GM12878 (cell line): Measurements from ENCODE around the gene SNX22. TPM values are rescaled to one million over a fixed set of nuclear protein-coding genes. Genes with fewer than 3 reads are reported as not detected.

Experiments used
- ATF2 ChIP-seq: IDR thresholded peaks from 2 replicates; pipeline ENCODE4 v1.6.1; 2012; ENCODE audit warnings: low read length, inconsistent platforms
- BCLAF1 ChIP-seq: fragments of 450-650 bp; IDR thresholded peaks from 2 replicates; pipeline ENCODE4 v1.6.1; 2017; ENCODE audit warnings: antibody characterized with exemption, mild to moderate bottlenecking, moderate library complexity
- BHLHE40 ChIP-seq, 2 experiments: fragments of 450-650 bp in 1 of 2; IDR thresholded peaks; 2 replicates each; pipeline ENCODE4 v1.6.1; 2011 to 2017; ENCODE audit warnings: low read depth in 2 of 2, borderline replicate concordance in 1 of 2, improper control_type of control experiment in 1 of 2, low read length in 1 of 2, mild to moderate bottlenecking in 1 of 2
- CEBPZ ChIP-seq: fragments of 150-350 bp; IDR thresholded peaks from 2 replicates; pipeline ENCODE4 v1.6.1; 2016; ENCODE audit warnings: low read depth, low read length
- DPF2 ChIP-seq: fragments of 450-650 bp; IDR thresholded peaks from 2 replicates; pipeline ENCODE4 v1.6.1; 2017; ENCODE audit warnings: mild to moderate bottlenecking
- E2F4 ChIP-seq: IDR thresholded peaks from 2 replicates; pipeline ENCODE4 v1.6.1; 2012; ENCODE audit warnings: low read depth, low read length, improper control_type of control experiment
- EED ChIP-seq: sonication (generic); IDR thresholded peaks from 2 replicates; pipeline ENCODE4 v1.6.1; 2016; ENCODE audit warnings: antibody characterized with exemption, low read depth
- GABPA ChIP-seq: IDR thresholded peaks from 2 replicates; pipeline ENCODE4 v1.6.1; 2014; ENCODE audit warnings: antibody characterized with exemption, low read depth, mild to moderate bottlenecking, inconsistent platforms
- IKZF1 ChIP-seq: fragments of 450-650 bp; conservative IDR thresholded peaks from 2 replicates; pipeline ENCODE4 v1.6.1; 2017; ENCODE audit warnings: antibody characterized with exemption, mild to moderate bottlenecking
- NFIC ChIP-seq: IDR thresholded peaks from 2 replicates; pipeline ENCODE4 v1.6.1; 2012; ENCODE audit warnings: low read depth, mild to moderate bottlenecking, inconsistent platforms, low read length, moderate library complexity
- NFYB ChIP-seq: IDR thresholded peaks from 2 replicates; pipeline ENCODE4 v1.6.1; 2011; ENCODE audit warnings: low read depth, mild to moderate bottlenecking, low read length, improper control_type of control experiment, moderate library complexity; ENCODE audit not compliant: insufficient read depth
- PBX3 ChIP-seq: IDR thresholded peaks from 2 replicates; pipeline ENCODE4 v1.6.1; 2011; ENCODE audit warnings: mild to moderate bottlenecking, low read depth, low read length, moderate library complexity; ENCODE audit not compliant: insufficient replicate concordance
- POLR2AphosphoS5 ChIP-seq: IDR thresholded peaks from 2 replicates; pipeline ENCODE4 v1.6.1; 2011; ENCODE audit warnings: mild to moderate bottlenecking, low read length, inconsistent platforms
- RB1 ChIP-seq: fragments of 450-650 bp; formaldehyde crosslinking; IDR thresholded peaks from 2 replicates; pipeline ENCODE4 v1.6.1; 2017; ENCODE audit warnings: mild to moderate bottlenecking, borderline replicate concordance
- RCOR1 ChIP-seq: conservative IDR thresholded peaks from 2 replicates; pipeline ENCODE4 v1.6.1; 2012; ENCODE audit warnings: low read depth, low read length, improper control_type of control experiment
- SP1 ChIP-seq: IDR thresholded peaks from one replicate; pipeline ENCODE4 v1.6.1; 2011; ENCODE audit warnings: low read depth, low read length
- ZBTB33 ChIP-seq: fragments of 450-650 bp; IDR thresholded peaks from 2 replicates; pipeline ENCODE4 v1.6.1; 2017; ENCODE audit warnings: mild to moderate bottlenecking
- polyA plus RNA-seq, 11 experiments: library from polyadenylated mRNA; depleted of rRNA in 4 of 11; unstranded in 6 of 11; stranded (reverse) in 5 of 11; fragments of >200 nt; fragmentation: Nextera tagmentation in 4 of 11; fragmentation: Illumina TruSeq in 1 of 11; extraction: Ambion mirVana in 4 of 11; extraction: Trizol in 1 of 11; gene quantifications; 1 replicate in 1 of 11; 2 replicates in 10 of 11; pipeline versions ENCODE4 v1.2.1 to v1.2.3, GENCODE V29; 2011 to 2016; ENCODE audit warnings: inconsistent platforms in 2 of 11, missing spikeins in 2 of 11, low read depth in 1 of 11
- total RNA-seq, 4 experiments: library from RNA; depleted of rRNA in 3 of 4; stranded (reverse); fragments of >200 nt in 3 of 4; fragmentation: Illumina TruSeq in 1 of 4; extraction: Trizol in 1 of 4; gene quantifications; 2 replicates each; pipeline versions ENCODE4 v1.2.1 to v1.2.3, GENCODE V29; 2013 to 2021

The SNX22 gene
- total and polyA plus RNA-seq, 10 of the 15 experiments (the other 5 are each of a cell fraction or from before 2014, with no cell fraction given): 4.4 to 29.0 (median 8.7) TPM

- TF ChIP-seq PBX3: no peak
- TF ChIP-seq ZBTB33: no peak
- no peak for TF ChIP-seq ATF2
- TF ChIP-seq EED: no peak
- peak; percentile 58; the same call in 1 of the 2 replicates for TF ChIP-seq RB1
- TF ChIP-seq CEBPZ: no peak
- TF ChIP-seq SP1: peak; percentile 89
- peak; percentile 87 for TF ChIP-seq IKZF1
- TF ChIP-seq E2F4: no peak
- peak; percentile 83 for TF ChIP-seq GABPA
- TF ChIP-seq DPF2: peak; percentile 72; the same call in 1 of the 2 replicates
- peak; percentile 82; the same call in 1 of the 2 replicates for TF ChIP-seq NFYB
- TF ChIP-seq POLR2AphosphoS5: peak; percentile 98
- TF ChIP-seq BCLAF1: peak; percentile 91
- no peak for TF ChIP-seq RCOR1
- no peak for TF ChIP-seq NFIC
- TF ChIP-seq BHLHE40 (IDR thresholded peaks at IDR 0.05; ENCODE audit: borderline replicate concordance in 1 of 2, low read depth in 2 of 2, low read length in 1 of 2): peak; percentile 96 to 97
These were observed 11.5 kb downstream of the SNX22 start, which contains the start of gene PPIB (continued) for GRCh38 chr15:64162869-64163658.
